IPS-18a (cell line): ENCODE measurements around the gene RPL41.
"Not testable (repeated sequence)": the region's sequence is repeated elsewhere in the genome, so short reads cannot be mapped to it uniquely, and the experiment has no call there.

Experiments used
- H3K27ac ChIP-seq: one replicate; pipeline ENCODE4 v1.5.1; 2013; ENCODE audit warnings: low read length
- H3K27me3 ChIP-seq: one replicate; pipeline ENCODE4 v1.6.1; 2013; ENCODE audit warnings: mild to moderate bottlenecking, low read length; ENCODE audit not compliant: control insufficient read depth, insufficient read depth
- H3K36me3 ChIP-seq: one replicate; pipeline ENCODE4 v1.6.1; 2013; ENCODE audit warnings: low read depth, low read length; ENCODE audit not compliant: control insufficient read depth
- H3K4me1 ChIP-seq: one replicate; pipeline ENCODE4 v1.6.1; 2013; ENCODE audit warnings: low read depth, low read length; ENCODE audit not compliant: control insufficient read depth
- H3K4me3 ChIP-seq: one replicate; pipeline ENCODE4 v1.5.1; 2013; ENCODE audit warnings: low read length
- H3K9ac ChIP-seq: one replicate; pipeline ENCODE4 v1.6.1; 2013; ENCODE audit warnings: mild to moderate bottlenecking, low read length, moderate library complexity
- H3K9me3 ChIP-seq: one replicate; pipeline ENCODE4 v1.6.1; 2013; ENCODE audit warnings: low read depth, low read length; ENCODE audit not compliant: control insufficient read depth

Gene RPL41

DNA sequence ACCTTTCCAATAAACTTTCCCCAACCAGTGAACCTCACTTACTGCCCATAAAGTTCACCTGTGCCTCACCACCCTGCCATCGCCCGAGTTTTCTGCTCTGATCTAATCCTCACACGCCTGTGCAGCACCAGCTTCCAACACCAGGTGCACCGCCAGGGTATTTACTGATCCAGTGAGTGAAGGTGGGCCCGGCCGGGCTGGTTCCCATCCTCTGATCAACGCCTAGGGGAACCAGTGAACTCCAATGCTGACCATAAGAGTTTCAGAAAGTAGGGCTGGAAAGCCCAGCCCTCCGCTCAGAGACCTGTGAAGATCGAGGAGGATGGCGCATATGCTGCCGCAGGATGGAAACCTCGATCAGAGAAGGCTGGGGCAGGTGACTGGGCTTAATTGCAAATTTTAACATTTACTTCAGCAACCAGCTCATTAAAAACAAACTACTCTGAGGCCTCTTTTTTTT lies 35.3 kb downstream of the RPL41 start:
- Histone ChIP-seq H3K27ac (peak overlapping the region; percentile 1), H3K9me3 (no peaks in the 10 kb centered on the region), H3K4me3 (peak overlapping the region; percentile 78), H3K4me1 (peaks cover 5% of the 10 kb centered on the region), H3K36me3 (peaks cover 12% of the 10 kb centered on the region), H3K27me3 (no peaks in the 10 kb centered on the region), H3K9ac (peak overlapping the region; percentile 85)

DNA sequence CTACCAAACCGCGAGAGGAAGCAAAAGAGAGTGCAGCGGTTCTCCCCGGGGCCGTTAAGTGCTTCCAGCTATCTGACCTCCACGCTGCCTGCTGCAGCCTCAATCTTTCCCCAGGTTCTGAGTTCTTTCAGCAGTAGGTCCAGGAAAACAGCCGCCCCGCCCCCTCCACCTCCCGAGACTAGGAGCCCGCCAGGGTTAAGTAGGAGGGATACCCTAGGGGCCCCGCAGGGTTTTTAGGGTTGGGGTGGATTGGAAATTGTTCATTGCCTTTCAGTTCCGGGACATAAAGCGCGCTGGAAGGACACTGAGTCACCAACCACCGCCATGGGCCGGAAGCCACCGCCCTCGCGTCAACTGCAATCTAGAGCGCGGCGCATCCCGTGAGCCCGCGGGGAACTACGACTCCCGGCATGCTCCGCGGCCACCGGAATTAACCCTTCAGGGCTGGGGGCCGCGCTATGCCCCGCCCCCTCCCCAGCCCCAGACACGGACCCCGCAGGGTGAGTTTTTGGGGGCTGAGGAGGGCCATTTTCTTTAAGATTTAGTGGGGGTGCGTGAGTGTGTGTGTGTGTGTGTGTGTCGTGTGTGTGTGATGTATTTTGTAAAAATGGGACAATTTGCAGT lies 35.8 kb downstream of the RPL41 start, which contains the start of gene MYL6B:
TSS of gene MYL6B (plus strand) at position 456 of the 624 bp plus-strand sequence. CDS start 1,332 bp downstream, outside the sequence.
- peak within 1 kb of the TSS; percentile 78 for H3K4me3 ChIP-seq
- no peaks in the 10 kb centered on the region for H3K27me3 ChIP-seq
- H3K27ac ChIP-seq: peak within 1 kb of the TSS; percentile 9
- H3K9me3 ChIP-seq: no peaks in the 10 kb centered on the region
- H3K36me3 ChIP-seq: peaks cover 12% of the 10 kb centered on the region
- peaks cover 5% of the 10 kb centered on the region for H3K4me1 ChIP-seq
- peak within 1 kb of the TSS; percentile 85 for H3K9ac ChIP-seq

DNA sequence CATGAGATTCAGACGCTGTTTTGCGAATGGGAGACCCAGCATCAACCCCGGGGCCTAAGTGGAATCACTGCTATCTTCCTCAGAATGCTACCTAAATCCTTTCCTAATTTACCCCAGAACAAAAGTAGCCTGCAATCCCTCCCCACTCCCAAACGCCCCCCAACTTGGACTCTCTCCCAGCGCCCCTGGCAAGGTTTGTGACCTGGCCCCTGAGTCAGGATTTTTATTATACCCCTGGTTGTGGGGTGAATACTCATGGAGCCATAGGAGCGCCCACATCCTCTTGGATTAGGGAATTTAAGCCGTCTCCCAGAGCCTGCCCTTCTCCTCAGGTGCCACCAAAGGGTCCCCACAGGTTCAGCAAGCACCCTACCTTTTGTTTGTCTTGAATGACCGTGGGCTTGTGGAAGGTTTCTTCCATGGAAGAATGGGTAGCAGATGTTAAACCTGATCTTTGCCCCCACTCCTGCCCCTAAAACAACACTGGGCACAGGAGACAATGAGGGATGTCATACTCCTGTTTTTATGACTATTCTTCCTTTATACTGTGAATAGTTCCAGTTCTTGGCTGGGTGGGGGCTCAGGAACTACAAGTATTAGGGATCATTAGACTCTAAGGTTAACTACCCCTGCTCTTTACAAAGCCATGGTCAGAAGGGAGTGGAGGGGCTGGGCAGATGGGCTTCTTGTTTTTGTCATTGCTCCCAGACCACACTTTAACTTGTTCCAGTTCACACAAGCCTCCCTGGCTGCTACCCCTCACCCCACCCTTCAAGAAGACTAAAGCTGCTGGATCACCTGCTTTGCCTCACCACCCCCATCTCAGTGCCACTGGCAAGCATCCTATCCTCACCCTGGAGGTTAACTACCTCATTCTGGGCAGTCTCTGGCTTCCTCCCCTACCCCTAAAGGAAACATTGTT lies 36.6 kb downstream of the RPL41 start:
- H3K27me3 ChIP-seq: no peaks in the 10 kb centered on the region
- H3K9me3 ChIP-seq: no peaks in the 10 kb centered on the region
- peaks cover 12% of the 10 kb centered on the region for H3K36me3 ChIP-seq
- peaks cover 5% of the 10 kb centered on the region for H3K4me1 ChIP-seq
- peak overlapping the region; percentile 78 for H3K4me3 ChIP-seq
- peak overlapping the region; percentile 85 for H3K9ac ChIP-seq
- H3K27ac ChIP-seq: peak overlapping the region; percentile 9

DNA sequence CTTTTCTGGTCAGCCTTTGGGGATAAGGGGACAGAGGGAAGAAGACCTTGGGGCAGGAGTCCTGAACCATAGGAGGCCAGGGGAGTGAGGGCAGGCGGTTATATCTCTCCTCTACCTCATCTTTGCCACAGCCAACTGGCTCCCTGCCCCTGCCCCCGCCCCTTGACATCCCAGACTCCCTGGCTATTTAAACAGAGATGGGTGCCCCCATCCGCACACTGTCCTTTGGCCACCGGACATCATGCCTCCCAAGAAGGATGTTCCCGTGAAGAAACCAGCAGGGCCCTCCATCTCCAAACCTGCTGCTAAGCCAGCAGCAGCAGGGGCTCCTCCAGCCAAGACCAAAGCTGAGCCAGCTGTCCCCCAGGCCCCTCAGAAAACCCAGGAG lies 37.2 kb downstream of the RPL41 start:
- Histone ChIP-seq H3K27ac (no peak overlapping the region), H3K27me3 (no peaks in the 10 kb centered on the region), H3K9me3 (no peaks in the 10 kb centered on the region), H3K4me3 (no peak overlapping the region), H3K9ac (no peak overlapping the region), H3K4me1 (peaks cover 5% of the 10 kb centered on the region), H3K36me3 (peaks cover 12% of the 10 kb centered on the region)

DNA sequence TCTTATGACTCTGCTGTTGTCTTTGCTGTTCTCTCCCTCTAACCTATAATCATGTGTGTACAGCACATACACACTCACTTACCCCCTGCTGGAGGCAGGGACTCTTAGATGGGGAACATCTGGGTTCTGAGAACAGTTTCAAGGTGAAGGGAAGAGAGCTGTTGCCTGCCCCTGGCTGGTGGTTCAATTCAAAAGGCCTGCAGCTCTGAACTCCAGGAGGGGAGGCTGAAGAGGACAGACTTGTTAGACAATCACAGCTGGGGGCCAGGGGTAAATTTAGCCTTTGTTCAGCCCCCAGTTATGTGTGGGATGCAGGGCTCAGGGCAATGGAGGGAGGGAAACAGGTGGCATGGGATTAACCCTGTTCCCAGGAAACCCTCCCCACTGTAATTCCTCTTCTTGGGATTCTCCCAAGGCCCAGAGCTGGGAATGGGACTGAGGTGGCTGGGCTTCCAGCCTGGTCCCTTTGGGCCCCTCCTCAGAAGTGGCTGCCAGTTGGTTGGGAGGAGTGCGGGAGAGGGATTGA lies 37.9 kb downstream of the RPL41 start:
- H3K9me3 ChIP-seq: no peaks in the 10 kb centered on the region
- H3K4me3 ChIP-seq: no peak overlapping the region
- H3K9ac ChIP-seq: no peak overlapping the region
- no peaks in the 10 kb centered on the region for H3K27me3 ChIP-seq
- H3K27ac ChIP-seq: no peak overlapping the region
- peaks cover 6% of the 10 kb centered on the region for H3K4me1 ChIP-seq
- H3K36me3 ChIP-seq: peaks cover 13% of the 10 kb centered on the region

DNA sequence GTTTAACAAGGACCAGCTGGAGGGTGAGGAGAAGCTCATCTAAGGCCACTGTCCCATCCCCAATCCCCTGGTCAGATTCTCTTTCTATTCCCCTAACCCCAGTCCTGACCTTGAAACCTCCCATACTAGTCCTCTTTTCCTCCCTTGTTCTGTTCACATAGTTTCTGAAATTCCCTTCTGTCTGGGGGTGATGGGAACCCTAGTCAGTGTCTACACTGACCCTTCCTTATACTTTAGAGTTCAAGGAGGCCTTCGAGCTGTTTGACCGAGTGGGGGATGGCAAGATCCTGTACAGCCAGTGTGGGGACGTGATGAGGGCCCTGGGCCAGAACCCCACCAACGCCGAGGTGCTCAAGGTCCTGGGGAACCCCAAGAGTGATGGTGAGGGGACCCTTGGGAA lies 38.4 kb downstream of the RPL41 start:
- no peak overlapping the region for H3K4me3 ChIP-seq
- H3K36me3 ChIP-seq: peaks cover 18% of the 10 kb centered on the region
- H3K27ac ChIP-seq: no peak overlapping the region
- no peak overlapping the region for H3K9ac ChIP-seq
- peaks cover 12% of the 10 kb centered on the region for H3K4me1 ChIP-seq
- no peaks in the 10 kb centered on the region for H3K27me3 ChIP-seq
- H3K9me3 ChIP-seq: no peaks in the 10 kb centered on the region

DNA sequence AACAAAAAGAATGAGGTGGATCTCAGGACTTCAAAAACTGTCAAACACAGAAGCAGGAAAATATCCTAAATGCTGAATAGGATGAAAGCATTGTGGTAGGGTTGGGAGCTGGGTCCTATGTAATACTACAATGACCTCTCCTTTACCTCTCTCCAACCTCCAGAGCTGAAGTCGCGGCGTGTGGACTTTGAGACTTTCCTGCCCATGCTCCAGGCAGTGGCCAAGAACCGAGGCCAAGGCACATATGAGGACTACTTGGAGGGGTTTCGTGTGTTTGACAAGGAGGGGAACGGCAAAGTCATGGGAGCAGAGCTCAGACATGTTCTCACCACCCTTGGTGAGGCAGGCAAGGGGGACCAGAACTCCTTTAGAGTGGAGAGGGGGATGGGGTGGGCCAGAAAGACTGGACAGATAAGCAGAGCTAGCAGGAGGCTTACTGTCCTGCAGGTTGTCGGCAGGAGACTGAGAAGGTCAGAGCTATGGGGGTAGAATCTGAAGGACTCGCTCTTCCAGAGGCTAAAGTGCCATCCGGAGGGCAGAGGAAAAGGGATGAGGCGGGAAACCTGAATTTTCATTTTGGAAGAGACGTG lies 38.9 kb downstream of the RPL41 start:
- H3K27ac ChIP-seq: no peak overlapping the region
- H3K4me3 ChIP-seq: no peak overlapping the region
- H3K27me3 ChIP-seq: no peaks in the 10 kb centered on the region
- no peak overlapping the region for H3K9ac ChIP-seq
- peaks cover 24% of the 10 kb centered on the region for H3K36me3 ChIP-seq
- no peaks in the 10 kb centered on the region for H3K9me3 ChIP-seq
- H3K4me1 ChIP-seq: peaks cover 17% of the 10 kb centered on the region

DNA sequence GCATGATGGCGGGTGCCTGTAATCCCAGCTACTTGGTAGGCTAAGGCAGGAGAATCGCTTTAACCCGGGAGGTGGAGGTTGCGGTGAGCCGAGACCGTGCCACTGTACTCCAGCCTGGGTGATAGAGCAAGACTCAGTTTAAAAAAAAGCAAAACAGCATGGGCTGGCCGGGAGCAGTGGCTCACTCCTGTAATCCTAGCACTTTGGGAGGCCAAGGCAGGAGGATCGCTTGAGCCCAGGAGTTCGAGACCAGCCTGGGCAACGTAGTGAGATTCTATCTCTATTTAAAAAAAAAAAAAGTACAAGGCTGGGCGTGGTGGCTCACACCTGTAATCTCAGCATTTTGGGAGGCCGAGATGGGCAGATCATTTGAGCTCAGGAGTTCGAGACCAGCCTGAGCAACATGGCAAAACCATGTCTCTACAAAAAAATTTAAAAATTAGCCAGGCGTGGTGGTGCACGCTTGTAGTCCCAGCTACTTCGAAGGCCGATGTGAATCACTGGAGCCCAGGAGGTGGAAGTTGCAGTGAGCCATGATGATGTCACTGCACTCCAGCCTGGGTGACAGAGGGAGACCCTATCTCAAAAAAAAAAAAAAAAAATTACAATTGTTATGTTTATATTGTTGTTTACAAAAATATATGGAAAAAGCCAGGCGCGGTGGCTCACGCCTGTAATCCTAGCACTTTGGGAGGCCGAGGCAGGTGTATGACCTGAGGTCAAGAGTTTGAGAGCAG lies 40.2 kb downstream of the RPL41 start:
- Histone ChIP-seq H3K27ac (peak overlapping the region; percentile 89), H3K36me3 (peaks cover 36% of the 10 kb centered on the region), H3K9ac (peak overlapping the region; percentile 76), H3K4me1 (peaks cover 21% of the 10 kb centered on the region), H3K4me3 (peak overlapping the region; percentile 62)
- not testable (repeated sequence) for H3K9me3 ChIP-seq, H3K27me3 ChIP-seq

DNA sequence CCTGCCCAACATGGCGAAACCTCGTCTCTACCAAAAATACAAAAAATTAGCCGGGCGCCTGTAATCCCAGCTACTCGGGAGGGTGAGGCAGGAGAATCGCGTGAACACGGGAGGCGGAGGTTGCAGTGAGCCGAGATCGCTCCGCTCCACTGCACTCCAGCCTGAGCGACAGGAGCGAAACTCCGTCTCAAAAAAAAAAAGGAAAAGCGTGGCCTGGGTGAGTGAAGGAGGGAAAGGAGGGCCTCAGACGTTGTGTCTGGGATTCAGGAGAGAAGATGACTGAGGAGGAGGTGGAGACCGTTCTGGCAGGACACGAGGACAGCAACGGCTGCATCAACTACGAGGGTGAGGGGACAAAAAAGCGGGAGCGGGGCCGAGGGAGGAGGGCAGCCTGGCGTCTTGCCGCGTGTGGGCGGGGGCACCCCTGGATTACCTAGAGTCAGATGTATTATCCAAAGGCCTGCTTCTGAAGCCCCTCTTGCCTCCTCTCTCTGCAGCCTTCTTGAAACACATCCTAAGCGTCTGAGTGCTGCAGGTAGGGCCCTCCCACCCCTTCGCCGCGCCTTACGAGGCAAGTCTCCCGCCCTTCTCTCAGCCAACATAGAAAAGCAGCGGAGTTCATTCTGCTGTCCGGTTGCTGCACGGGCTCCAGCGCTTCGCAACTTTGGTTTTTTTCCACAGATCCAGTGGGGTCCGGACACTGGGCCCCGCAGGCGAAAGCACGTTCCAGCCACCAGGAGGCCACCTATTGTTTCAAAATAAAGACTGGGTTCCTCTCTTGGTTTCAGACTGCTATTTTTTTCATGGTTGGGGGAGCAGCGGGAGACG lies 41.0 kb downstream of the RPL41 start:
- Histone ChIP-seq H3K4me3 (peak overlapping the region; percentile 62), H3K9ac (peak overlapping the region; percentile 76), H3K9me3 (no peaks in the 10 kb centered on the region), H3K27me3 (no peaks in the 10 kb centered on the region), H3K36me3 (peaks cover 43% of the 10 kb centered on the region), H3K27ac (peak overlapping the region; percentile 89), H3K4me1 (peaks cover 22% of the 10 kb centered on the region)
